GM12892 (cell line): ENCODE measurements around the gene DPEP2NB.

ENCODE experiments used
- POLR2A ChIP-seq: IDR thresholded peaks from 2 replicates; pipeline ENCODE4 v1.6.1; 2011; ENCODE audit warnings: low read depth, low read length, control low read depth
- TAF1 ChIP-seq: IDR thresholded peaks from 2 replicates; pipeline ENCODE4 v1.6.1; 2011; ENCODE audit warnings: low read depth, mild to moderate bottlenecking, control low read depth, low read length, borderline replicate concordance

DNA sequence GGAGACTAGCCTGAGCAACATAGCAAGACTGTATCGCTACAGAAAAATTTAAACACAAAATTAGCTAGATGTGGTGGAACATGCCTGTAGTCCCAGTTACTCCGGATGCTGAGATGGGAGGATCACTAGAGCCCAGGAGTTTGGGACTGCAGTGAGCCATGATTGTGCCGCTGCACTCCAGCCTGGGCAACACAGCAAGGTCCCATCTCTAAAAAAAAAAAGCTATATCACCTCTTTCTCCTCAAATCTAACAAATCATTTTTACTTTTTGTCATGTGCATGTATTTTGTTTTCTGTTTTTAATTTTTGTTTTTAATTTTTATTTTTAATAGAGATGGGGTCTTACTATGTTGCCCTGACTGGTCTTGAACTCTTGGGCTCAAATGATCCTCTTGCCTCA is 13.3 kb upstream of the DPEP2NB start:
- TF ChIP-seq POLR2A (no peak), TAF1 (no peak)
